Effector CD4-positive, alpha-beta T cell (primary cell): ENCODE measurements around the gene EPHA4.

ENCODE experiments used
- DNase-seq: peaks from one replicate; pipeline ENCODE4 v3.0.0-alpha.2; 2020

EPHA4 gene

GRCh38 chr2:221501883-221502269 lies 70.2 kb downstream of the EPHA4 start:
- DNase-seq, result no peak

- no peak for DNase-seq
These were observed 70.8 kb downstream of the EPHA4 start for GRCh38 chr2:221501210-221501882.

GRCh38 chr2:221500501-221501209 lies 71.4 kb downstream of the EPHA4 start:
- DNase-seq, result no peak

GRCh38 chr2:221495731-221496130 lies 76.4 kb downstream of the EPHA4 start:
- DNase-seq, result no peak

- no peak for DNase-seq
These were observed 77.5 kb downstream of the EPHA4 start for GRCh38 chr2:221494556-221494955.

GRCh38 chr2:221493391-221493790 lies 78.7 kb downstream of the EPHA4 start:
- no peak for DNase-seq

GRCh38 chr2:221492636-221493035 lies 79.5 kb downstream of the EPHA4 start:
- no peak for DNase-seq

- DNase-seq, result no peak
These were observed 81.5 kb downstream of the EPHA4 start for GRCh38 chr2:221490506-221491060.

GRCh38 chr2:221488136-221488807 lies 83.8 kb downstream of the EPHA4 start:
- DNase-seq, result no peak

- DNase-seq, result no peak
These were observed 86.0 kb downstream of the EPHA4 start for GRCh38 chr2:221486106-221486505.

GRCh38 chr2:221485503-221485870 lies 86.6 kb downstream of the EPHA4 start:
- DNase-seq, result no peak

GRCh38 chr2:221484761-221485502 lies 87.2 kb downstream of the EPHA4 start:
- DNase-seq, result no peak

- no peak for DNase-seq
These were observed 89.2 kb downstream of the EPHA4 start for GRCh38 chr2:221482666-221483455.

GRCh38 chr2:221480821-221481220 lies 91.3 kb downstream of the EPHA4 start:
- no peak for DNase-seq

GRCh38 chr2:221480163-221480562 lies 91.9 kb downstream of the EPHA4 start:
- no peak for DNase-seq

GRCh38 chr2:221478485-221478863 lies 93.6 kb downstream of the EPHA4 start:
- DNase-seq, result no peak

GRCh38 chr2:221477714-221478484 lies 94.2 kb downstream of the EPHA4 start:
- DNase-seq, result no peak

- no peak for DNase-seq
These were observed 95.9 kb downstream of the EPHA4 start for GRCh38 chr2:221476195-221476594.

GRCh38 chr2:221473451-221473850 lies 98.7 kb downstream of the EPHA4 start:
- DNase-seq, result no peak

- DNase-seq, result no peak
These were observed 103.8 kb downstream of the EPHA4 start for GRCh38 chr2:221468317-221468716.

- no peak for DNase-seq
These were observed 104.5 kb downstream of the EPHA4 start for GRCh38 chr2:221467610-221468009.
